Activated CD4-positive, alpha-beta T cell treated with anti-CD3 and anti-CD28 coated beads, Interleukin-2, amount 50 U/mL, for 48 hours (primary cell): Measurements from ENCODE around the gene FEZF2.

Source experiments
- DNase-seq, 2 experiments: peaks; one replicate each; pipeline ENCODE4 v3.0.0-alpha.2; 2020

The FEZF2 gene

DNA sequence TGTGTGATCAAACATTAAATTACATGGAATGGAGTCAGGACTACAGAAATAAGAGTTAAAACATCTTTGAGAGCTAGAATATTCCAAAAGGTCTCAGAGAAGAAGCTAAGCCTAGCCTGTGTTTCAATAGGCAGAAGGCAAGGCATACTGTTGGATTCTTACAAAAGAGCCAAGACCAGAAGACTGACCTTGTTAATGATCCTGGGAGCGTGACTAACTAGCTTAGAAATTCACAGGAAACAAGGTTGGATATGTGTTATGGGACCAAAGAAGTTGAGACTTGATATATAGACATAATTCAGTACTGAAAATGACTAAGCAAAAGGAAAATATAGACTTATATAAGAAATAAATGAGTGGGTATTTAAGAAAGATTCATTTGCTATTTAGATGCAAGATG, 50.1 kb downstream of the FEZF2 start:
- no peak for DNase-seq
